GM13977 (cell line): Measurements from ENCODE around the gene FAM98B.

Experiments used
- DNase-seq: peaks from one replicate; pipeline ENCODE4 v3.0.0; 2012; ENCODE audit warnings: low spot score
- CTCF ChIP-seq: IDR thresholded peaks from 2 replicates; pipeline ENCODE4 v1.5.1; 2012; ENCODE audit warnings: mild to moderate bottlenecking, control low read depth; ENCODE audit not compliant: insufficient read depth; ENCODE audit errors: extremely low read depth, missing control alignments
- in situ Hi-C: fragments of 300-500 bp; cut with MboI; formaldehyde crosslinking; loops from one replicate; pipeline ENCODE4 v1.12.0; 2022; ENCODE audit warnings: low sequenced_read_pairs, low pct_unique_long_range_greater_than_20kb, mixed read lengths, inconsistent platforms; ENCODE audit not compliant: unreplicated experiment

FAM98B gene

DNA sequence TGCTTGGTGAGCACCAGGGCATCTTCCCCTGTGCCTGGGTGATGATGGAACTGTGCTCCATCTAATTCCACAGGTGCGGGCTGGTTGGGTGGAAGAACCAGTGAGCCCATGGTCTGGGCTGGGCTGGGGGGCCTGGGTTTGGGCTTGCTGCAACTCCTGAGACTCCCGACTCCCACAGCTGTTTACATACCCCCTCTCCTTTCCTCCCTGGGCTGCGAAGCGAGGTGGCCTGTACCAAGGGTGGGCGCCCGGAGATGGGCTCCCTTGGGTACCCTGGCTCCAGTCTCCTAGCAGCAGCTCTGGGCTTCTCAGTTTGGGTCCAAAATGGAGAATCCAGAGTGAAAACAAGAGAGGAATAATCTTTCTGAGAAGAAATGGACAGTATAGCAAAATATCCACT is 5.6 kb downstream of the FAM98B start:
- TF ChIP-seq CTCF = no peak
- DNase-seq = no peak
- in situ Hi-C loops = no loop called here

GRCh38 chr15:38460543-38460942 is 6.6 kb downstream of the FAM98B start:
- DNase-seq = no peak
- TF ChIP-seq CTCF = no peak
- in situ Hi-C loops = no loop called here

- no peak for DNase-seq
- in situ Hi-C loops = no loop called here
Measured at GRCh38 chr15:38461066-38461833, 7.3 kb downstream of the FAM98B start.

GRCh38 chr15:38463893-38464292 is 10.0 kb downstream of the FAM98B start:
- in situ Hi-C loops = no loop called here
- TF ChIP-seq CTCF = no peak
- DNase-seq = no peak

More at GRCh38 chr15:38461066-38461833, 7.3 kb downstream of the FAM98B start:
- TF ChIP-seq CTCF = no peak

DNA sequence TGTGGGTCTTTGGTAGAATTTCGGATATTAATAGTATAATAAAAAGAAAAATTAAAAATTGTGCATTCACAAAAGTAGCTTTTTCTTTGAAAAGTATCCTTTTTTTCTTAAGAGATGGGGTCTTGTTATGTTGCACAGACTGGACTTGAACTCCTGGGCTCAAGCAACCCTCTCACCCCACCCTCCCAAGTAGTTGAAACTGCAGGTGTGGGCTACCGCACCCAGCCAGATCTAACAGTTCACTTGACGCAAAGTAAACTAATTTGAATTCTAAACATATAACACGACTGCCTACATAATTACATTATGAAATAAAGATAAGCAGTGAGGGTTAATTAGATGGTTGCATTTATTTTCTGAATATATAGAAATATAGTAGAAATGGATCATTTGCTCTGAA is 10.7 kb downstream of the FAM98B start:
- in situ Hi-C loops = no loop called here
- TF ChIP-seq CTCF = no peak

DNA sequence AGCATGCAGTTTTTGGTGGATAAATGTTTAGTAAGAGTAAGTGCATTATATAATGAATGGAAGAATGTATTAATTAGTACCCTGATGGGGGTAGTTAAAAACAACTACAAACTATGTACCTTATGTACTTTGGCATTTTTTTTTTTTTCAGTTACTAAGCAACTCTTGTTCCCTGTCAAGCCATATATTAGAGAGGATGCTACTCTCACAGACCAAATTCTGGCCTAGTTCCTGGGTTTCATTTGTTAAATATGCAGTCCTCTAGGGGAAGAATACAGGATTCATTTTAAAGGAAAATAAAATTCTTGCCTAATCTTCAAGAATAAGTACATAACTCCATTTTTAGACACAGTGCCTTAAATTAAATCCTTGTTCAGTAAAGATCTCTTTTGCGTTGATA is 16.9 kb downstream of the FAM98B start:
- TF ChIP-seq CTCF = no peak
- no peak for DNase-seq
- in situ Hi-C loops = no loop called here

More for the DNA sequence above, 10.7 kb downstream of the FAM98B start:
- DNase-seq = no peak
